Natural killer cell treated with Interleukin-12 subunit alpha and Interleukin-12 subunit beta and Interleukin-15 and Interleukin-18, amount 100 ng/mL, for 72 hours (primary cell): ENCODE data around the gene DRD3. TPM values are rescaled to one million over a fixed set of nuclear protein-coding genes. Genes with fewer than 3 reads are reported as not detected.

Experiments used
- ATAC-seq, 2 donors: fragments of 150-1000 bp; cut with Tn5 transposase in 1 of 2; sonication (Bioruptor Pico), chemical (Tn5 transposase) in 1 of 2; 2 replicates each; pipeline ENCODE4 v1.10.0; 2021
- DNase-seq: peaks from one replicate; pipeline ENCODE4 v3.0.0; 2022; ENCODE audit warnings: low spot score
- H3K27ac Mint-ChIP-seq, 2 donors: 1 replicate in 1 of 2; 2 replicates in 1 of 2; pipeline ENCODE4 v1.8.0; 2022; ENCODE audit warnings: mixed read lengths in 2 of 2, mild to moderate bottlenecking in 1 of 2, moderate library complexity in 1 of 2
- H3K27me3 Mint-ChIP-seq, 2 donors: 1 replicate in 1 of 2; 2 replicates in 1 of 2; pipeline ENCODE4 v1.8.0; 2022; ENCODE audit warnings: mixed read lengths in 2 of 2
- H3K36me3 Mint-ChIP-seq: one replicate; pipeline ENCODE4 v1.8.0; 2022; ENCODE audit warnings: mixed read lengths
- H3K4me1 Mint-ChIP-seq, 2 donors: 1 replicate in 1 of 2; 2 replicates in 1 of 2; pipeline ENCODE4 v1.8.0; 2022; ENCODE audit warnings: low read depth in 2 of 2, mixed read lengths in 2 of 2, mild to moderate bottlenecking in 1 of 2
- H3K4me3 Mint-ChIP-seq: one replicate; pipeline ENCODE4 v1.8.0; 2022; ENCODE audit warnings: mixed read lengths
- H3K9me3 Mint-ChIP-seq: 2 replicates; pipeline ENCODE4 v1.8.0; 2022; ENCODE audit warnings: mixed read lengths
- total RNA-seq, 2 donors: library from RNA; stranded (reverse); gene quantifications; one replicate each; pipeline ENCODE4 v1.2.3, GENCODE V29; 2022

DRD3 gene
- total RNA-seq, 2 donors from 2014 or later = not detected

GRCh38 chr3:114213627-114214541 is 35.0 kb upstream of the DRD3 start:
- no peaks in the 10 kb centered on the region for H3K27me3 Mint-ChIP-seq
- DNase-seq (peak; percentile 87), ATAC-seq (peak; percentile 83 to 89)
- no peak overlapping the region for H3K4me3 Mint-ChIP-seq
- H3K27ac Mint-ChIP-seq = no peak overlapping the region
- H3K4me1 Mint-ChIP-seq = peaks cover 0 to 7% of the 10 kb centered on the region in 2 donors
- H3K36me3 Mint-ChIP-seq = peaks cover 4% of the 10 kb centered on the region
- H3K9me3 Mint-ChIP-seq = no peaks in the 10 kb centered on the region

- ATAC-seq (no peak), DNase-seq (no peak)
- H3K4me1 Mint-ChIP-seq = peaks cover 0 to 7% of the 10 kb centered on the region in 2 donors
- no peaks in the 10 kb centered on the region for H3K27me3 Mint-ChIP-seq
- H3K36me3 Mint-ChIP-seq = peaks cover 4% of the 10 kb centered on the region
- H3K4me3 Mint-ChIP-seq = no peak overlapping the region
- H3K9me3 Mint-ChIP-seq = no peaks in the 10 kb centered on the region
- H3K27ac Mint-ChIP-seq = no peak overlapping the region
Measured at GRCh38 chr3:114213292-114213626, 34.4 kb upstream of the DRD3 start.

- Mint-ChIP-seq H3K4me1 (peaks cover 0 to 7% of the 10 kb centered on the region in 2 donors), H3K27ac (no peak overlapping the region), H3K4me3 (no peak overlapping the region), H3K9me3 (no peaks in the 10 kb centered on the region), H3K27me3 (no peaks in the 10 kb centered on the region), H3K36me3 (peaks cover 4% of the 10 kb centered on the region)
- DNase-seq = no peak
- no peak for ATAC-seq
Measured at GRCh38 chr3:114212646-114213045, 33.8 kb upstream of the DRD3 start.

- Mint-ChIP-seq H3K27me3 (no peaks in the 10 kb centered on the region), H3K4me1 (peaks cover 0 to 7% of the 10 kb centered on the region in 2 donors), H3K36me3 (peaks cover 4% of the 10 kb centered on the region), H3K27ac (no peak overlapping the region), H3K9me3 (no peaks in the 10 kb centered on the region), H3K4me3 (no peak overlapping the region)
- DNase-seq = no peak
- ATAC-seq = no peak
Measured at GRCh38 chr3:114207768-114208167, 28.9 kb upstream of the DRD3 start.

GRCh38 chr3:114206342-114206741 is 27.5 kb upstream of the DRD3 start:
- DNase-seq (no peak), ATAC-seq (no peak)
- Mint-ChIP-seq H3K27me3 (no peaks in the 10 kb centered on the region), H3K4me3 (no peak overlapping the region), H3K9me3 (no peaks in the 10 kb centered on the region), H3K4me1 (peaks cover 0 to 3% of the 10 kb centered on the region in 2 donors), H3K27ac (no peak overlapping the region), H3K36me3 (peaks cover 4% of the 10 kb centered on the region)

GRCh38 chr3:114205541-114205940 is 26.7 kb upstream of the DRD3 start:
- Mint-ChIP-seq H3K27ac (no peak overlapping the region), H3K9me3 (no peaks in the 10 kb centered on the region), H3K4me1 (peaks cover 0 to 3% of the 10 kb centered on the region in 2 donors), H3K27me3 (no peaks in the 10 kb centered on the region), H3K36me3 (peaks cover 3% of the 10 kb centered on the region), H3K4me3 (no peak overlapping the region)
- DNase-seq = no peak
- ATAC-seq = no peak

GRCh38 chr3:114194750-114195149 is 15.9 kb upstream of the DRD3 start:
- no peak for ATAC-seq
- no peaks in the 10 kb centered on the region for H3K9me3 Mint-ChIP-seq
- no peak overlapping the region for H3K4me3 Mint-ChIP-seq
- no peaks in the 10 kb centered on the region for H3K36me3 Mint-ChIP-seq
- no peaks in the 10 kb centered on the region for H3K4me1 Mint-ChIP-seq
- H3K27ac Mint-ChIP-seq = no peak overlapping the region
- no peaks in the 10 kb centered on the region for H3K27me3 Mint-ChIP-seq
- DNase-seq = no peak

GRCh38 chr3:114192136-114192535 is 13.3 kb upstream of the DRD3 start:
- Mint-ChIP-seq H3K36me3 (no peaks in the 10 kb centered on the region), H3K27ac (no peak overlapping the region), H3K4me3 (no peak overlapping the region), H3K4me1 (no peaks in the 10 kb centered on the region), H3K9me3 (no peaks in the 10 kb centered on the region), H3K27me3 (no peaks in the 10 kb centered on the region)
- no peak for ATAC-seq
- DNase-seq = no peak

- Mint-ChIP-seq H3K36me3 (peaks cover 9% of the 10 kb centered on the region), H3K27ac (no peak overlapping the region)
- DNase-seq = no peak
Measured at GRCh38 chr3:114186501-114186900, 7.6 kb upstream of the DRD3 start.

GRCh38 chr3:114179575-114179974 is 723 bp upstream of the DRD3 start:
- Mint-ChIP-seq H3K9me3 (peaks cover 2% of the 10 kb centered on the region), H3K36me3 (no peaks in the 10 kb centered on the region), H3K4me1 (peaks cover 3 to 4% of the 10 kb centered on the region in 2 donors), H3K4me3 (no peak overlapping the region), H3K27ac (no peak overlapping the region), H3K27me3 (peaks cover 0 to 11% of the 10 kb centered on the region in 2 donors)
- ATAC-seq = no peak
- no peak for DNase-seq

More at GRCh38 chr3:114186501-114186900, 7.6 kb upstream of the DRD3 start:
- Mint-ChIP-seq H3K4me3 (no peak overlapping the region), H3K4me1 (no peaks in the 10 kb centered on the region), H3K9me3 (peaks cover 4% of the 10 kb centered on the region), H3K27me3 (peaks cover 2 to 5% of the 10 kb centered on the region in 2 donors)
- ATAC-seq = no peak

- ATAC-seq (no peak), DNase-seq (no peak)
- Mint-ChIP-seq H3K4me1 (peaks cover 3 to 4% of the 10 kb centered on the region in 2 donors), H3K4me3 (no peak overlapping the region), H3K9me3 (peaks cover 2% of the 10 kb centered on the region), H3K36me3 (no peaks in the 10 kb centered on the region), H3K27ac (no peak overlapping the region), H3K27me3 (peaks cover 0 to 11% of the 10 kb centered on the region in 2 donors)
Measured at GRCh38 chr3:114176890-114177289, 2.0 kb downstream of the DRD3 start.

GRCh38 chr3:114176487-114176886 is 2.4 kb downstream of the DRD3 start:
- DNase-seq (no peak), ATAC-seq (no peak)
- no peaks in the 10 kb centered on the region for H3K36me3 Mint-ChIP-seq
- peaks cover 2% of the 10 kb centered on the region for H3K9me3 Mint-ChIP-seq
- peaks cover 3 to 4% of the 10 kb centered on the region in 2 donors for H3K4me1 Mint-ChIP-seq
- no peak overlapping the region for H3K27ac Mint-ChIP-seq
- no peak overlapping the region for H3K4me3 Mint-ChIP-seq
- peaks cover 0 to 11% of the 10 kb centered on the region in 2 donors for H3K27me3 Mint-ChIP-seq

GRCh38 chr3:114175204-114175987 is 3.5 kb downstream of the DRD3 start:
- Mint-ChIP-seq H3K9me3 (peaks cover 2% of the 10 kb centered on the region), H3K4me3 (no peak overlapping the region), H3K27ac (no peak overlapping the region), H3K4me1 (peaks cover 3 to 4% of the 10 kb centered on the region in 2 donors), H3K27me3 (peaks cover 0 to 11% of the 10 kb centered on the region in 2 donors), H3K36me3 (no peaks in the 10 kb centered on the region)
- ATAC-seq (no peak), DNase-seq (no peak)

GRCh38 chr3:114171677-114172076 is 7.2 kb downstream of the DRD3 start:
- DNase-seq (no peak), ATAC-seq (no peak)
- Mint-ChIP-seq H3K27ac (no peak overlapping the region), H3K27me3 (no peaks in the 10 kb centered on the region), H3K36me3 (no peaks in the 10 kb centered on the region), H3K4me3 (no peak overlapping the region), H3K4me1 (no peaks in the 10 kb centered on the region), H3K9me3 (no peaks in the 10 kb centered on the region)
